GM19023 (cell line): ENCODE measurements around the gene PTOV1.

Experiments used
- ATAC-seq: cut with Tn5 transposase; IDR thresholded peaks from one replicate; pipeline ENCODE4 v1.9.1; 2021; ENCODE audit warnings: mild to moderate bottlenecking, moderate library complexity; ENCODE audit not compliant: unreplicated experiment

Gene PTOV1

DNA sequence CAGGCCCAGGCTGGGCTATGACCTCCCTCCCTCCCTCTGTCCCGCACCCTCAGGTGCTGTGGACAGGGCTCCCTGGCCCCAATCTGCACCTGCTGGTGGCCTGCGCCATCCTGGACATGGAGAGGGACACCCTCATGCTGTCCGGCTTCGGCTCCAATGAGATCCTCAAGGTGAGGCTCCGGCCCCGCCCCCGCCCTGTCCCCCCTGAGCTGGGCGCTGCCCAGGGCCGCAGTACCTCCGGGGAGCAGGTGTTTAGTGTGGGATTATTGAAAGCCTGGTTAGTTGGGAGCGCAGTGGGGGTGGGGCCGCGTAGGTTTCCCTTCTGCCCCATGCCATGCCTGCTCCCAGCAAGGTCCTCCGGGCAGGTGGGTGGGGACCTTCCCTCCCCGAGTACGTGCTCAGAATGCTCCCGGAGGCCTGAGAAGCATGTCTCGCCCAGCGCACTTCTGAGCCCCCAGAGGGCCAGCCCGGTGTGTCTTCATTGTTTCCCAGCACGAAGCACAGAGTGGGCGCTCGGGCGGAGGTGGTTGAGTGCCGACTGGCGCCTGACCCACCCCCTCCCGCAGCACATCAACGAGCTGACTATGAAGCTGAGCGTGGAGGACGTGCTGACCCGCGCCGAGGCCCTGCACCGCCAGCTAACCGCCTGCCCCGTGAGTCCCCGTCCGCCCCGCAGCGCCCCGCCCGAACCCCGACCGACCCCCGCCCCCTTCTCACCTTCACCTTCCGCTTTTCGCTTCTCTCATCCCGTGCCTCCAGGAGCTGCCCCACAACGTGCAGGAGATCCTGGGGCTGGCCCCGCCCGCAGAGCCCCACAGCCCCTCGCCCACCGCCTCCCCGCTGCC lies 36.9 kb downstream of the PTOV1 start:
- no peak for ATAC-seq

DNA sequence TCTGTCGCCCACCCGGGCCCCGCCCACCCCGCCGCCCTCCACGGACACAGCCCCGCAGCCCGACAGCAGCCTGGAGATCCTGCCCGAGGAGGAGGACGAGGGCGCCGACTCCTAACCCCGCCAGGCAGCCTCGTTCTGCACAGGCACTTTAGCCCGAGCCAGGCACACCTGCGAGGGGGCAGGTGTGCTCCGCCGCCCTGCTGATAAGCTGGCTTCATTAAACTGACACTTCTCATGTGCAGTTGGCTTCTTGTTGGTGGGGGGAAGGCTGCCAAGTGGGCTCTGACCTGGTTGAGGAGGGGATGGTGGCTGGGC lies 37.5 kb downstream of the PTOV1 start:
- ATAC-seq = no peak

DNA sequence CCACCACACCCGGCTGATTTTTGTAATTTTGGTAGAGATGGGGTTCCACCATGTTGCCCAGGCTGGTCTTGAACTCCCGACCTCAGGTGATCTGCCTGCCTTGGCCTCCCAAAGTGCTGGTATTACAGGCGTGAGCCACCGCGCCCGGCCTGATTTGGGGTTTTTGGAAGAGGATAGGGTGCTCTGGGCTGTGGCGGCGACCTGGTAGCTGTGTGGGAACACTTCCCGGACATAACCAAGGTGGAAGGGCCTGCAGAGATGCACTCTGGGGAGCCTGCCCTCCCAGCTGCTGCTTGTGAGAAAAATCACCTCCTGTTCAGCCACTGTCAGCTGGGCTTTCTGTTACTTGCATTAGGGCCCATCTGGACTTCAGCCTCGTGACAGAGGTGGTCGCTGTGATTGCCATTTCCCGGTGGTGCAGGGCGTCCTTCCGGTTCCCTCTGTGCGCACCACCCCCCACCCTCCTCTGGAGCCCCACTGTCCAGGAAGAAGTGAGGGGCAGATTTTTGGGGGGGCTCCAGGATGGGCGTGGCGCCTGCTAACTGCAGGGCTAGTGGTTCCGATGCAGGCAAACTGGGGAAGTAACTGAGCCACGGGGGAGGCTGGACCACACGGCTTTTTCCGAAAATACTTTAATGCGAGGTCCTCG lies 38.2 kb downstream of the PTOV1 start:
- ATAC-seq = no peak

DNA sequence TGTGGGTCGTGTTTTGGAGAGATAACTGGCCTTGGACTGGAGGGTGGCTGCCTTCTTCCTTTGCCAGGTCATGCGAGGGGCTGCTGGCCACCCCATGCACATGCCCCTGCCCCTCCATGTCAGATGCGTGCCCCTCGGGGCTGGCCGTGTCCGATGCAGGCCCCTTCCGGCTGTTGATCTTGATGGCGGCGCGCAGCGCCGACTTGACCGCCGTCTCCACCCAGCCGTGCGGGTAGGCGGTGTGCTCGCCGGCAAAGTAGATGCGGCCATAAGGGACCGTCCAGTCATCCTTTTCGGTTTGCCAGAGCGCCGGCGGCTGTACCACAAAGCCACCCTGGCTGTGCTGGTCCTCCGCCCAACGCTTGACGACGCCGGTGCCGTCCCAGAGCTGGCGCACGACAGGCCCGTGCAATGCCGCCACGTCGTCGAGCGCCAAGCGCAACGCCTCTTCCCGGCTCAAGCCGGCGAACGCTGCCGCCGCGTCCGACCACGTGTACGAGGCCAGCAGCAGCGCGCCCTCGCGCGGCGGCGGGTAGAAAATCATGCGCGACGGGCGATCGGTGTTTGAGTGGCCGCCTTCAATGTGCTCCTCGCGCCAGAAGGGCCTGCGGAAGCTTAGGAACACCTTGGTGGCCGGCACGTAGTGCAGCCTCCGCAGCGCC lies 38.9 kb downstream of the PTOV1 start:
- ATAC-seq = no peak

DNA sequence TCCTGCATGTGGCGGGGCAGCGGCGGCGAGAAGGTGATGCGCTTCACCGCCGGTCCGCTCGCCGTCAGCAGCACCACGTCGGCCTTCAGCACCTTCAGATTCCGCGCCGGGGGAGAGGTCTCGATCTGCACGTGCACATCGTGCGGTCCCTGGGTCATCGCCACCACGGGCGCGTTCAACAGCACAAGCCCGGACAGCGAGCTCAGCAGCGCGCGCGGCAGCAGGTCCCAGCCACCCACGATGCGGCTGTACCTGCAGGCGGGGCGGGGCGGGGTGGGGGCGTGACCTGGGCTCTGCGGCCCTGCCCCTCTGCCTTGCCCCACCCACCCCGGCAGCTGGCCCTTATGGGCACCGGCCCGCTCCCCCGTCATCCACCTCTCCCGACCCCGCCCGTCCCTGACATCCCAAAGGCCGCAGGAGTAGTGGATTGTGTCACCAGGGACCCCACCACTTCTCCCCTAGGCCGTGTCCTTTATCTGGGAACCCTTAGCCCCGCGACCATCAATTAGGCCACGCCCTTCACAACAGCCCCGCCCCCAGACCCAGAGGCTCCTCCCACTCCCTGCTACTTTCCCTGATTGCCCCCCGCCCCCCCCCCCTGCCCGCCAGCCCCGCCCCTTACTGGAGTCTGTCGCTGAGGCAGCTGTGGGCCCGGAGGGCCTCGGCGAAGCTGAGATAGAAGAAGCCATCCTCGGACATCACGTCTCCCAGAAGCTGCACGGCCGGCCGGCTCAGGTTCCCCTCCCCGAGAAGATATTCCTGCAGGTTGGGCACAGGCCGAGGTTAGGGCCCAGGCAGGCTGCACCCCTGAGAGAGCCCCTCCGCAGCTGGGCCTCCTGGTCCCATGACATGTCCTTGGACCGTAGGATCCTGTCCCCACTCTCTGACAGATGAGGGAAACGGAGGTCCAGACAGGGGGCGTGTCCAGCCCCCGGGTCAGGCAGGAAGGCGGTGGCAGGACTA lies 39.7 kb downstream of the PTOV1 start:
- ATAC-seq = no peak

DNA sequence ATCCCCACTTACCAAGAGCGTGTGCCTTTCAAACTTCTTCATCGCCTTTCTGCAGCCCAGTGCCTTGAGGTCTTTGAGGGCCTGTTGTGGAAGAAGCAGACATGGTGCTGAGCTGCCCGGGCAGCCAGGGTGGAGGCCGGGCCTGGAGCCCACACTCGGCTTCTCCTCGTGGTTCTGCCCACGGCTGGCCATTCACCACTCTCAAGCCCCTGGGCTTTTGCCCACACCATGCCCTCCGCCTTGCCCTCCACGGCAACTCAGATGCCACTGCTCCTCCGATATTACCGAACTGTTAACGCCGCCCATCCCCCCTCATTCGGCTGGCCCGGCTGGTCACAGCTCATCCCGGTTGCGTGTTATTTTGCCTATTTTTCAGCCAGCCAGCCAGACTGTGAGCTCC lies 40.4 kb downstream of the PTOV1 start:
- no peak for ATAC-seq

DNA sequence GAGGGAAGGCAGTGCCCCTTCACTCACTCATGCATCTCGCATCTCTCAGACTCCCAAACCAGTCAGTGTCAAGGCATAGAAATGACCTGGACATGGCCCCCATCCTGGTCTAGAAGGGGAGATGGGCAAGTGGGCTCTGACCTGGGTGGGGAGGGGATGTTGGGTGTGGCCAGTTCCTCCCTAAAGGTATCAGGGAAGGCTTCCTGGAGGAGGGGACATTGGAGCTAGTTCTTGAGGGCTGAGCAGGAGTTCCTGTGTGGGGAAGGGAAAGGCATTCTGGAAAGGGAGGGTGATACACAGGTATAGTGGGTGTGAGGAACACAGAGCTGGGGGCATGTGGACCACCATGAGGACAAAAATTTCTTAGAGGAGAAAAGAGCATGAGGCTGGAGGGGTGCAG lies 41.8 kb downstream of the PTOV1 start:
- ATAC-seq = no peak

DNA sequence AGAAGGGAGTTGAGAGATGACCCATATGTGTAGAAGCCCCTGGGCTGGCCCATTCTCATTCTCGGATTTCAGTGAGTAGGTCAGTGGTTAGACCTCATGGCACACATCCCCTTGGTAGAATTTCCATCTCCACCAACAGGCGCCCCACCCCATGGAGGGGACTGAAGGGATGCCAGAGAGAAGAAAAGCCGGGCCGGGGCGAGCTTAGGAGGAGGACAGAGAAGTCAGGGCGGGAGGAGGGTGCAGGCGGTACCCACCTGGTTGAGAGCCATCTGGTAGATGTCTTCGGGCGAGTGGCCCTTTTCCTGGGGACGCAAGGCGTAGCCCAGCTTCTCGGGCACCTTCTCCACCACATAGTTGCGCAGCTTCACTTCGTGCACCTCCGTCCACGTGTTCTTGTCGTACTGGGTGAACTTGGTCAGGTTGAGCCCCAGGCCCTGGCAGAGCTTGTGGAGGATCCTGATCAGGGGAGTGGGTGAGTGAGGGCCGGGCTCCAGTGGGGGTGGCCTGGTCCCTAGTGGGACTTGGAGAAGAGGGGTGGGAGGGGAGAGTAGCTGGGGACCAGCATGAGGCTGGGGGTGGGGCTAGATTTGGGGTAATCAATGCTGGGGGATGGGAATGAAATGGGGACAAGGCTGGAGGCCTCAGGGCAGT lies 43.2 kb downstream of the PTOV1 start:
- no peak for ATAC-seq

DNA sequence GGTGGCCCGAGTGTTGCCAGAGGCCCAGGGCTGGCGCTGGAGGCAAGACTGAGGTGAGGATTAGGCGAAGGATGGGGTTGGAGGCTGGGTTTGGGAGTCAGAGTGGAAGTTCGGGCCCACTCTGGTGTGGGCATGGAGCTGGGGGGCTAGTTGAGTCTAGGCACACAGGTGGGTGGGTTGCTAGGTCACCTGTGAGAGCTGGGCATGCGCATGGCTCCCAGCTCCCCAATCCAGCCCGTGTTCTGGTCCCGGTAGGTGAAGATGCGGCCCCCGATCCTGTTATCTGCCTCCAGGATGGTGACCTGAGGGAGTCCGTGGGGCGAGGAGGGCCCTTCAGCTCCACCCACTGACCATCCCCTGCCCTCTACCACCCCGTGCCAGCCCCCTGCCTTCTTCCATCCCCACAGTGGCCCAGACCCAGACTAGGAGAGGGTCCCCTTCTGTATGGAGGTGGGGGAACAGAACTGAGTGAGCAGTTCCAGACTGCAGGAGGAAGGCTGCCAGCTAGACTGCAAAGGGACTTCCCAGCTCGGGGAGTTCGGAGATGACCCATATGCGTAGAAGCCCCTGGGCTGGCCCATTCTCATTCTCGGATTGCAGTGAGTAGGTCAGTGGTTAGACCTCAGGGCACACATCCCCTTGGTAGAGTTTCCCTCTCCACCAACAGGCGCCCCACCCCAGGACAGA lies 44.1 kb downstream of the PTOV1 start:
- no peak for ATAC-seq

DNA sequence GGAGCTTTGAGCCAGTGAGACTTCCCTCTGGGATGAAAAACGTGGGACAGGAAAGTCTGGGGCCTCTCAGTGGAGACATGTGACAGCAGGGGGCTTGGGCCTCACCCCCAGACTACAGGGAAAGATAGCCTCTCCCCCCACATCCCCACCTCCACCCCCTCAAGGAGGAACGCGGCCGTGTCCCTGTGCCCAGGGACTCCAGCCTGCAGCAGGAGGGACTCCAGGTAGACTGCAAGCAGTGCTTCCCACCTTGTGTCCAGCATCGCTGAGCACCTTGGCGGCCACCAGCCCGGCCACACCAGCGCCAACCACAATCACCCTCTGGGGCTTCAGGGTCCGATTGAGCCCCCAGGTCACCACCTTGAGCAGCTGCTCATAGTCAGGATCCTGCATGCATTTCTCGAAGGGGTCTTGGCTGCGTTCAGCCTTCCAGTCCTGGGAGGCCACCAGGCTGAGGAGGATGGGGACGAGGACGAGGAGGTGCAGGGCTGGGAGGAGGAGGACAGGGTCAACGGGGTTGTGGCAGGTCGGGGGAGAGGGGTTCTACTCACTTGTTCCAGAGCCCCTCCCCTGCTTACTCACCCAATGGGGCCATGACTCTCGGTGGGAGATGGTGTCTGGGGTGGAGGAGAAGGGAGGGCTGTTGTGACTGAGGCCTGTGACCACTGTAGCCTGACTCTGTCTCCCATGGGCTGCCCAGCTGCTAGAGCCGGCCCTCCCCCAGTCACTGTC lies 44.8 kb downstream of the PTOV1 start:
- ATAC-seq = no peak

DNA sequence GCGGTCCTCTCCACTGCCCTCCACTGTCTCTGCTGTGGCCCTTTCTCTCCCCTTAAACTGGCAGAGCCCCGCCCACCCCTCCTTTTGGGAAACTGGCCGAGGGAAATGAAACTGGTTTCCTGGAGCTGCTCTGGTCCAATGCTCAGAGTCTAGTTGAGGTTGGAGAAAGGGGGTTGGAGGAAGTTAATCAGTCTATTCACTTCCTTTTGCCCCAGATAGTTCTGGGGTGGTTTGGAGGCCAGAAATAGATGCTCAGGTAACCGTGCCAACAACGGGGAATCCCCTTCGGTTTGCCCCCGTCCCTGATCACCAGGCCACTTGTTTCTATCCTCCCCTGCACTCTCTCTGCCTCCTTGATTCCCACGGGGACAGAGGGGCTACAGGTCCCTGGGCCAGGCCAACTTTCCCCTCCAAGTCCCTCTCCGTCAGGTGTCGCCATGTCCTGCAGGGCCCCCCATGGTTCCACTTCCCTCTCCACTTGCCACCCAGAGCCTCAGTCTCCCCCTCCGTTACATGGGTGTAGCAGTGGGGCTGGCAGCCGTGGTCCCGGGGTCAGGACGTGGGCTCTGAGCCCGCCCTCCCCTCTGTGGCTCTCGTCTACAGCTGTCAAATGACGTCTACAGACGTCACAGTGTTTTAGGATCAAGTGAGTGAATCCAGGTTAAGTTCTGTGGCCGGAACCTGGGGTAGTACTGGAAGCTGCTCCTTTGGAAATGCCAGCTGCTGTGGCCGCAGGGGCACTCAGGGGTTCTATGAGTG lies 46.1 kb downstream of the PTOV1 start, which contains the start of gene IL4I1:
Gene IL4I1, minus strand, starts transcription at position 25 of the 759 bp plus-strand sequence. CDS start 727 bp downstream, outside the sequence.
- peak; percentile 46 for ATAC-seq

DNA sequence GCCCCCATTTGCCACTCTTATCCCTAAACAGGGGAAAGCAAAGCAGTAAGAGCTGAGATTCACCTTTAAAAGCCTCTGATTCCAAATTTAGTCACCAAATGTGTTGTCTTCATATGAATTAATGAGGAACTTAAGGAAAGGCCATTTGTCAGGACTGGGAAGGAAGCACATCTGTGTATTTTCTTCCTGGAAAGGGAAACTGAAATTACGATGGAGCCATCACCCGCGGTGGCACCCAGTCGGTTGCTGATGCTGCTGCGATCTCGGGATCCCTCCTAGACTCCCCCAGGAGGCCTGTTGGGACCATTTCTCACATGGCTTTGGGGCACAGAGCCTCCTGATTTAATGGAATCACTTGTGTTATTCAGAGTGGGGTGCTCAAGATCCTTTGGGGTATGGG lies 53.2 kb downstream of the PTOV1 start:
- no peak for ATAC-seq

DNA sequence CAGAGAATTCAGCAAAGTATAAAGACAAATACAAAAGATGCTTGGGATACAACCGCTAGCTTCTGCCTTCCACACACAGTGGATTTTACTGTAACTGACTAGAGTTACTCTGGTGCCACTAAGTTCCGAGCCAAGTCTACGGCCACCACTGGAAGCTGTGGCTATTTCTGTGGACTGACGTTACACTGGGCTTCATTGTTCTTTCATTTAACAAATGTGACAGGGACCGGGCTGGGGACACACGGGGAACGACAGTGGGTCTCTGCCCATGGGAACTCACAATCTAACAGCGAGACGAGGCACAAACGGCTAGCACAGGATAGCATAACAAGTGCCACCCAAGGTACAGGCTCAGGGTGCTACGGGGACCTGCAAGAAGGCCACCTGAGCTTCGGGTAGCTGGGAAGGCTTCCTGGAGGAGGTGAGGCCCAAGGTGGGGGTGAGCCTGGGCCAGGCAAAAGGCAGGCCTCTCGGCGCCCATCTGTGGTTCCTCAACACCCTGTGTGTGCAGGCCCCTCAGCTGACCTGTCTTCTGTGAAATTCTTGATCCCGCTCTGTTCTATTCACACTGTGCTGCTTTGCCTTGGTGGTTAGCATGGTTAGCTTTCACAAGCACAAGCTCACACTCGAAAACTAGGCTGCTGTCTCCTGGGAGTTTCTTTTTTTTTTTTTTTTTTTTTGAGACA lies 56.1 kb downstream of the PTOV1 start:
- ATAC-seq = no peak

DNA sequence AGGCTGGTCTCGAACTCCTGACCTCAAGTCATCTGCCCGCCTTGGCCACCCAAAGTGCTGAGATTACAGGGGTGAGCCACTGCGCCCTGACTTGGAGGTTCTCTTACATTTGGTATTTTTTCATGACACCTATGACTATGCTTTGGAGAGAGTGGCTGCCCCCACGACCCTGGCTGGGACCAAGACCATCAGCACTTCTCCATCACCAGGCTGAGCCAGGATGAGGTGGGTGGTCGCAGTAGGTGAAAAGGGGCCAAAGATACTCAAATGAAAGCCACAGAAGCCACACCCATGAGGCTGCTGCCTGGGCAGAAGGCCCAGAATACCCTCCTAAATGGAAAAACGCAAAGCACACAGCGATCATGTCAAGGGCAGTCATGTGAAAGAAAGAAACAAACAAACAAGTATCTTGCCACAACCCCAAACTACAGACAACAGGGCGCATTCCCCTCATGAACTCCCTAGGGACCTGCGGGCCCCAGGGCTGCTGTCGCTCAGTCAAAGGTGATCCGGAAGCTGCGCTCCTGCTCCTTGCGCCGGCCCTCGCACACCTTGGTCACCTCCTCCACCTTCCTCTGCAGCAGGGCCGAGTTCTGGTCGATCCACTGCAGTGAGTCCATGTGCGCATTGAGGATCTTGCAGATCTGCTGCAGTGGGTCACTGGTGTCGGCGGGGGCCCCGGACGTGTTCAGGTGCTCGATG lies 56.9 kb downstream of the PTOV1 start:
- no peak for ATAC-seq

DNA sequence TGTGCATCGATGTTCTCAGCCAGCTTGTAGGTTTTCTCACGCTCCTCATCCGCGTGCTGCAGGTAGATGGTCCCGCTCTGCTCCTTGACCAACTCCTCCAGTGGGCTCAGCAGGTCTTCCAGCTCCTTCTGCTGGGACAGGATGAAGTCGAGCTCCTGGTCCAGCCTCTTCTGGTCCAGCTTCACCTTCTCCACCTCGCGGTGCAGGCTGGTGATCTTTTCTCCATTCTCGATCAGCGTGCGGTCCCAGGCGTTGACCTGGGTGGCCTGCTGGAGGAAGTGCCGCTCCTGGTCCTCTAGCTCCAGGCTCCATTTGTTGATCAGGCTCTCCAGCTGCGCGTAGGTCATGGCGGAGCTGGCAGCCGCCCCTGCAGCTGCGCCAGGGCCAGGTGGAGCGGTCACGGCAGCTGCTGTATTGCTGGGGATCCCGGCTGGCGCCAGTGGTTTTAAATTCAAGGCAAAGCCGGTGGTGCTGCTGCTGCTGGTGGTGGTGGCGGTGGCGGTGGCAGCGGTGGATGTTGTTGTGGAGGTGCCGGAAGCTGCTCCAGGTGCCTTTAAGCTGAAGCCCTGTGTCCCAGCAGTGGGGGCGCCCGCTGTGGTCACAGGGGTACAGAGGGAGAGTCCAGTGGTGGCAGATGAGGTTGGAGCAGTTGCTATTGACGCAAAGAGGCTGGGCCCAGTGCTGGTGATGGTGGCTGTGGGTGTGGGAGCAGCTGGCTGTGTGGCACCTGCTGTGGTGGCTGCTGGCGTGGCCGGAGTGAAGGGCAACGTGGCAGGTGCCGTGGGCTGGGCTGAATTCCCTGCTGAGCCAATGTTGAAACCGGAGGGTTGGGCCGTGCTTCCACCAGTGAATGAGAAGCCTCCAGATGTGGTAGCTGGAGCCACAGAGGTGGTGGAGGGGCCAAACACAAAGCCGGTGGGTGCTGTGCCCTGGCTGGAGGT lies 57.8 kb downstream of the PTOV1 start:
- no peak for ATAC-seq

DNA sequence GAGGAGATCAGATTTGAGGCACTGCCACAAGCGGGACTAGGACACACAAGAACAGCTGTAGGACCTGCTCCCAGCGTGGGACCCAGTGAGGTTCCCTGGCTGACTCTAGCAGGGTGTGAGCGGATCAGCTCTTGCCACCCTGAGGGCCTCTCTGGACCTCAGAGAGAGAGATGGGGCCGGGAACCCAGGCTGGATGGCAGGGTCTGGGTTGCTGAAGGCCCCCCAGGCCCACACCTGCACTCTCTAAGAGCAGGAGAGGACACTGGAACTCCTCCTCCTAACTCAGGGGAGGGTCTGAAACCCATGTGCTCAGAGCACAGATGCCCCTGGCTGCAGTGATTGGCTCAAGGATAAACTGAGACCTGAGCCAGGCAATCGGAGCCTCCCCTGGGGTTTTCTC lies 59.2 kb downstream of the PTOV1 start:
- ATAC-seq = no peak
